GM19023 (cell line): ENCODE results near the gene UIMC1.
"Not testable (repeated sequence)": the region's sequence is repeated elsewhere in the genome, so short reads cannot be mapped to it uniquely, and the experiment has no call there.

ENCODE experiments used
- ATAC-seq: cut with Tn5 transposase; IDR thresholded peaks from one replicate; pipeline ENCODE4 v1.9.1; 2021; ENCODE audit warnings: mild to moderate bottlenecking, moderate library complexity; ENCODE audit not compliant: unreplicated experiment

Gene UIMC1

DNA sequence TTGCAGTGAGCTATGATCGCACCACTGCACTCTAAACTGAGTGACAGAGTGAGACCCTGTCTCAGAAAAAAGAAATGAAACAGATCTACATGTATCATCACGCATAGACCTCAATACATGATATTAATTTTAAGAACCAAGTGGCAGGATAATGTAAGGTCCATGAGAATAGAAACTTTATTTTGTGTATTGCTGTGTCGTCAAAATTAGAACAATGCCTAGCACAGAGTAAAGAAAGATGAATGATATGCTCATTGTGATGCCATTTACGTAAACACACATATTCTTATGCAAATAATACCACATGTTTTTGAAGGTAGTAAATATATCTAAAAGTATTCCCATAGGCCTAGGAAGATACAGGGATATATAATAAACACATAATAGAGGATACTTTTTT is 3.6 kb upstream of the UIMC1 start:
- no peak for ATAC-seq

DNA sequence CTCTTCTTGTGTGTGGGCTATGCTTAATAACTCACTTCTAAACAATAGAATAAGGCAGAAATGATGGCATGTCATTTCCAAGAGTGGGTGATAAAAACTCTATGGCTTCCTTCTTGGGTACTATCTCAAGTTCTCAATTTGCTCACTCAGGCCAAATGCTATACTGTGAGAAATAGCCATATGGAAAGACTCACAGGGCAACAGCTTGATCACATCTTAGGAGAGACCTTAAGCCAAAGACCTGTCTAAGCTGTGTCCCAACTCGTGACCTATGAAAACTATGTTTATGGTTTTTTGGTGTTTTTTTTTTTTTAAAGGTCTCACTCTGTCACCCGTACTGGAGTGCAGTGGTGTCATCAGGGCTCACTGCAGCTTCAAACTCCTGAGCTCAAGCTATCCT is 2.1 kb upstream of the UIMC1 start:
- no peak for ATAC-seq

- ATAC-seq: peak; percentile 52
Measured at GRCh38 chr5:177005619-177006264, 837 bp downstream of the UIMC1 start.

DNA sequence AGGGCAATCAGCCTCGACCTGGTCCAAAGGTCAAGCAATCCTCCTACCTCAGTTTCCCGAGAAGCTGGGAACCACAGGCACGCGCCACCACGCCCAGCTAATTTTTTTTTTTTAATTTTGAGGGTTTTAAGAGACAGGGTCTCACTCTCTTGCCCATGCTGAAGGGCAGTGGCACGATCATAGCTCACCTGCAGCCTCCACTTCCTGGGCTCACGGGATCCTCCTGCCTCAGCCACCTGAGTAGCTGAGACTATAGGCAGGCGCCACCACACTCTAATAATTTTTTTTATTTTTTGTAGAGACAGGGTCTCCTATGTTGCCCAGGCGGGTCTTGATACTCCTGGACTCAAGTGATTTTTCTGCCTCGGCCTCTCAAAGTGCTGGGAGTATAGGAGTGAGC is 1.6 kb downstream of the UIMC1 start:
- no peak for ATAC-seq

GRCh38 chr5:177003649-177004048 is 2.9 kb downstream of the UIMC1 start:
- no peak for ATAC-seq

GRCh38 chr5:176999526-176999925 is 7.1 kb downstream of the UIMC1 start:
- ATAC-seq: not testable (repeated sequence)

- no peak for ATAC-seq
Measured at GRCh38 chr5:176998828-176999227, 7.8 kb downstream of the UIMC1 start.

- ATAC-seq: no peak
Measured at GRCh38 chr5:176996780-176997179, 9.8 kb downstream of the UIMC1 start.

DNA sequence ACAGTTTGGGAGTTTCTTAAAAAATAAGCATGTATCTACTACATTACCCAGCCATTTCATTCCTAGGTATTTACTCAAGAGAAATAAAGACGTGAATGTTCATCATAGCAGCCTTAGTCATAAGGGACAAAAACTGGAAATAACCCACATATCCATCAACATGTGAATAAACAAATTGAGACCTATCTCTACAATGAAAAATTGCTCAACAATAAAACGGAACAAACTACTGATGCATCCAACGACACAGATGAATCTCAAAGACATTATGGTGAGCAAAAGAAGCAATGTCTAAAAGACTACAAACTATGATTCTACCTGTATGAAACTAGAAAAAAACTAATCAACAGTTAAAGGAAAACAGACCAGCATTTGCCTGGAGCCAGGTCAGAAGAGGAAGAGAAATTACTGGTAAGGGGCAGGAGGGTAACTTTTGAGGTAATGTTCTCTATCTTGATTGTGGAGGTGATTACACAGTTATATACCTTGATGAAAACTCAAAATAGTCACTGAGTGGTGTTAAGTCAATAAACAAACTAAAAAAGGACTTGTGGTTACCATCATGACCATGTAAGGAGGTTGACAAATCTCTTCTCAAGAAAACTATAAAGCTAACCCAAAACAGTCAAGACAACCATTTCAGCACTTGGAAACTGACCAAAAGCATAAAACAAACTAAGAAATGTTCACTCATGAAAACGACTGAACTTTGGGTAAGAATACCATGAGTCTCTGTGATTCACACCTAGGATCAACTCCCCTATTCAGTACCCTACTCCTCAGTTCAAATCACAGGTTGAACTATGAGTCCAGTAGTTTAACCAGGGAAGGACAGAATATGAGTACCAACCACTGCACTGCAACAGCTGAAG is 10.4 kb downstream of the UIMC1 start:
- ATAC-seq: no peak

GRCh38 chr5:176995122-176995490 is 11.5 kb downstream of the UIMC1 start:
- no peak for ATAC-seq

GRCh38 chr5:176994460-176995121 is 12.0 kb downstream of the UIMC1 start:
- no peak for ATAC-seq

DNA sequence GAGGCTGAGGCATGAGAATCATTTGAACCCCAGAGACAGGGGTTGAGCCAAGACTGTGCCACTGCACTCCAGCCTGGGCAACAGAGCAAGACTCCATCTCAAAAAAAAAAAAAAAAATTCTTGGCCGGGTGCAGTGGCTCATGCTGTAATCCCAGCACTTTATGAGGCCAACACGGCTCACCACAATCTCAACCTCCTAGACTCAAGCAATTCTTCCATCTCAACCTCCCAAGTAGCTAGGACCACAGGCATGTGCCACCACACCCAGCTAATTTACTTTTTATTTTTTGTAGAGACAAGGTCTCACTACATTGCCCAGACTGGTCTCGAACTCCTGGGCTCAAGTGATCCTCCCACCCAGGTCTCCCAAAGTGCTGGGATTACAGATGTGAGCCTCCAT is 13.5 kb downstream of the UIMC1 start:
- ATAC-seq: not testable (repeated sequence)

- no peak for ATAC-seq
Measured at GRCh38 chr5:176987583-176987982, 19.0 kb downstream of the UIMC1 start.

DNA sequence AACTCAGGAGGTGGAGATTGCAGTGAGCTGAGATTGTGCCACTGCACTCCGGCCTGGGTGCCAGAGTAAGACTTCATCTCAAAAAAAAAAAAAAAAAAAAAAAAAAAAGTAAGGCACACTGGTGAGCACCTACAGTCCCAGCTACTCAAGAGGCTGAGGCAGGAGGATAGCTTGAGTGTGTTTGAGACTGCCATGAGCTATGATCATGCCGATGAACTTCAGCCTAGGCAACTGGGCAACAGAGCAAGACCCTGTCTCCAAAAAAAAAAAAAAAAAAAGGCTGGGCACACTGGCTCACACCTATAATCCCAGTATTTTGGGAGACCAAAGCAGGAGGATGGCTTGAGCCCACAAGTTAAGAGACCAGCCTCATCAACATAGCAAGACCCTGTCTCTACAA is 20.3 kb downstream of the UIMC1 start:
- ATAC-seq: no peak

DNA sequence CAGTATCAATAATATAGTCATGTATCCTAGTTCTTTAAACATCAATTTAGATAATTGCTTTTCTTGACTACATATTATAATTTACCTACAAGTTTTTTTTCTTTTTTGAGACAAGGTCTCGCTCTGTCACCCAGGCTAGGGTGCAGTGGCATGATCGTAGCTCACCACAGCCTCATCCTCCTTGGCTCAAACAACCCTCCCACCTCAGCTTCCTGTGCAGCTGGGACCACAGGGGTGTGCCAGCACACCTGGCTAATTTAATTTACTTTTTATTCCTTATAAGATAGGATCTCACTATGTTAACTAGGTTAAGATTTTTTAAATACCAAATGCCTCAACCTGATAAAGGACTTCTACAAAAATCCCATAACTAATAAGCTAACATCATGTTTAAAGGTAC is 21.1 kb downstream of the UIMC1 start:
- no peak for ATAC-seq

DNA sequence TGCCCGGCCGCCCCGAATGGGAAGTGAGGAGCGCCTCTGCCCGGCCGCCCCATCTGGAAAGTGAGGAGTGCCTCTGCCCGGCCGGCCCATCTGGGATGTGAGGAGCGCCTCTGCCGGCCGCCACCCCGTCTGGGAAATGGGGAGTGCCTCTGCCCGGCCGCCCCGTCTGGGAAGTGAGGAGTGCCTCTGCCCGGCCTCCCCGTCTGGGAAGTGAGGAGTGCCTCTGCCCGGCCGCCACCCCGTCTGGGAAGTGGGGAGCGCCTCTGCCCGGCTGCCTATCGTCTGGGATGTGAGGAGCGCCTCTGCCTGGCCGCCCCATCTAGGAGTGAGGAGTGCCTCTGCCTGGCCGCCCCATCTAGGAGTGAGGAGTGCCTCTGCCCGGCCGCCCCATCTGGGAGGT is 22.4 kb downstream of the UIMC1 start:
- not testable (repeated sequence) for ATAC-seq

GRCh38 chr5:176983593-176983992 is 23.0 kb downstream of the UIMC1 start:
- not testable (repeated sequence) for ATAC-seq

GRCh38 chr5:176983112-176983511 is 23.5 kb downstream of the UIMC1 start:
- not testable (repeated sequence) for ATAC-seq

- ATAC-seq: no peak
Measured at GRCh38 chr5:176980818-176981217, 25.8 kb downstream of the UIMC1 start.

GRCh38 chr5:176979669-176980068 is 26.9 kb downstream of the UIMC1 start:
- no peak for ATAC-seq

- ATAC-seq: no peak
Measured at GRCh38 chr5:176965633-176966032, 40.9 kb downstream of the UIMC1 start.

DNA sequence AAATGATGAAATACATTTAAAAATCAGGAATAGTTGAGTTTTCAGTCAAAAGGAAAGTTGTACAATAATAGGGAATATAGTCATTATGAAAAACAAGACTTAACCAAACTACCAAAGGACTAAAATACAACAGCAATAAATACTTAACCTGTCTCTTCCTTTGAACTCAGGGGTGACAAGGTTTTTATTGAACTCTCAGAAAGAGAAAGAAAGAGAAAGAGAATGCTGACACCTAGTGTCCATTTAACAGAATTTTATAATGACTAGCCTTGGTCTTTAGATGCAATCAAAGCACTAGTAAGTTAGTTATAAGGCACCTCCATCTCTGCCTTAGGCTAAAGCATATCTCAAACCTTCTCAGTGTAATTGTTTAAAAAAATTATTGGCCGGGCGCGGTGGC is 47.5 kb downstream of the UIMC1 start:
- no peak for ATAC-seq
